CD8-positive, alpha-beta memory T cell (primary cell): Measurements from ENCODE around the gene STK25. TPM values are rescaled to one million over a fixed set of nuclear protein-coding genes. Genes with fewer than 3 reads are reported as not detected.

ENCODE experiments used
- polyA plus RNA-seq: library from polyadenylated mRNA; unstranded; fragments of 300-500 nt; fragmentation: Illumina TruSeq; gene quantifications from one replicate; pipeline ENCODE4 v1.2.3, GENCODE V29; 2021
- total RNA-seq, 2 experiments: library from RNA; stranded (reverse); gene quantifications; one replicate each; pipeline ENCODE4 v1.2.3, GENCODE V29; 2021

STK25 gene
- total and polyA plus RNA-seq, 3 experiments from 2014 or later = 86.3 to 96.2 (median 95.0) TPM

Other genes with a start within 250 kb of the STK25 start
- gene HDLBP, start 192.9 kb downstream of the STK25 start, total RNA-seq = 100 to 1,000 TPM; 307 to 313 TPM
- gene HDLBP, start 192.9 kb downstream of the STK25 start, polyA plus RNA-seq = 70.0 TPM
- 100 to 1,000 TPM; 301 to 319 TPM for gene SEPTIN2, start 192.7 kb downstream of the STK25 start, total RNA-seq
- 187 TPM for gene SEPTIN2, start 192.7 kb downstream of the STK25 start, polyA plus RNA-seq
- gene FARP2, start 152.3 kb downstream of the STK25 start, total RNA-seq = 10 to 100 TPM; 32.8 to 36.0 TPM
- 10.4 TPM for gene FARP2, start 152.3 kb downstream of the STK25 start, polyA plus RNA-seq
- gene BOK, start 50.2 kb upstream of the STK25 start, total RNA-seq = not detected
- not detected for gene BOK, start 50.2 kb upstream of the STK25 start, polyA plus RNA-seq
- gene THAP4, start 128.6 kb upstream of the STK25 start, total RNA-seq = 10 to 100 TPM; 51.4 to 51.9 TPM
- gene THAP4, start 128.6 kb upstream of the STK25 start, polyA plus RNA-seq = 42.3 TPM
- 10 to 100 TPM; 79.0 to 80.2 TPM for gene ATG4B, start 129.1 kb upstream of the STK25 start, total RNA-seq
- 56.1 TPM for gene ATG4B, start 129.1 kb upstream of the STK25 start, polyA plus RNA-seq
- 100 to 1,000 TPM; 131 to 134 TPM for gene DTYMK, start 178.2 kb upstream of the STK25 start, total RNA-seq
- 41.1 TPM for gene DTYMK, start 178.2 kb upstream of the STK25 start, polyA plus RNA-seq
- 10 to 100 TPM; 44.4 to 48.4 TPM for gene ING5, start 193.5 kb upstream of the STK25 start, total RNA-seq
- 19.5 TPM for gene ING5, start 193.5 kb upstream of the STK25 start, polyA plus RNA-seq
- 10 to 100 TPM; 22.9 to 23.4 TPM for gene D2HGDH, start 226.0 kb upstream of the STK25 start, total RNA-seq
- gene D2HGDH, start 226.0 kb upstream of the STK25 start, polyA plus RNA-seq = 5.7 TPM